HepG2 (cell line): ENCODE results near the gene STYXL1. TPM values are rescaled to one million over a fixed set of nuclear protein-coding genes. Genes with fewer than 3 reads are reported as not detected.

Experiments
- BATF2 ChIP-seq: sonication (generic); formaldehyde crosslinking; IDR thresholded peaks from 2 replicates; pipeline ENCODE4 v1.8.0; 2022; ENCODE audit warnings: mild to moderate bottlenecking, missing genetic modification reagents, moderate library complexity
- E2F5 ChIP-seq: sonication (generic); formaldehyde crosslinking; conservative IDR thresholded peaks from 2 replicates; pipeline ENCODE4 v1.4.0; 2020; ENCODE audit warnings: missing genetic modification reagents
- KLF11 ChIP-seq: IDR thresholded peaks from 2 replicates; pipeline ENCODE4 v1.6.1; 2016; ENCODE audit warnings: missing compliant biosample characterization
- NR0B2 ChIP-seq: sonication (generic); formaldehyde crosslinking; IDR thresholded peaks from 2 replicates; pipeline ENCODE4 v1.4.0; 2020; ENCODE audit warnings: mild to moderate bottlenecking, missing genetic modification reagents
- PAF1 ChIP-seq: IDR thresholded peaks from 2 replicates; pipeline ENCODE4 v1.6.1; 2016; ENCODE audit warnings: missing genetic modification reagents, missing compliant biosample characterization
- SIN3B ChIP-seq: fragments of 150-350 bp; IDR thresholded peaks from 2 replicates; pipeline ENCODE4 v1.6.1; 2014; ENCODE audit warnings: low read length
- SNAI1 ChIP-seq: sonication (generic); formaldehyde crosslinking; IDR thresholded peaks from 2 replicates; pipeline ENCODE4 v1.5.0; 2020; ENCODE audit warnings: mild to moderate bottlenecking, missing genetic modification reagents, borderline replicate concordance
- TAF1 ChIP-seq: sonication (generic); formaldehyde crosslinking; IDR thresholded peaks from 2 replicates; pipeline ENCODE4 v1.4.0; 2020; ENCODE audit warnings: missing genetic modification reagents
- ZBTB3 ChIP-seq: sonication (generic); formaldehyde crosslinking; IDR thresholded peaks from 2 replicates; pipeline ENCODE4 v1.4.0; 2020; ENCODE audit warnings: low read depth, mild to moderate bottlenecking, moderate library complexity, missing genetic modification reagents, borderline replicate concordance
- ZBTB8A ChIP-seq: sonication (generic); formaldehyde crosslinking; IDR thresholded peaks from 2 replicates; pipeline ENCODE4 v1.4.0; 2020; ENCODE audit warnings: mild to moderate bottlenecking, low read depth, missing genetic modification reagents, borderline replicate concordance
- ZHX2 ChIP-seq, 2 experiments: sonication (generic) in 1 of 2; formaldehyde crosslinking in 1 of 2; IDR thresholded peaks; 2 replicates each; pipeline versions ENCODE4 v1.6.1 to v1.9.0; 2014 to 2022; ENCODE audit warnings: antibody characterized with exemption in 1 of 2, borderline replicate concordance in 1 of 2, inconsistent platforms in 1 of 2, low read depth in 1 of 2, missing genetic modification reagents in 1 of 2
- ZNF263 ChIP-seq: sonication (generic); formaldehyde crosslinking; IDR thresholded peaks from 2 replicates; pipeline ENCODE4 v1.4.0; 2020; ENCODE audit warnings: missing genetic modification reagents
- ZNF337 ChIP-seq: sonication (generic); formaldehyde crosslinking; IDR thresholded peaks from 2 replicates; pipeline ENCODE4 v1.5.1; 2020; ENCODE audit warnings: missing genetic modification reagents, low read depth, mild to moderate bottlenecking, borderline replicate concordance
- ZNF687 ChIP-seq: sonication (generic); formaldehyde crosslinking; IDR thresholded peaks from 2 replicates; pipeline ENCODE4 v1.5.1; 2020; ENCODE audit warnings: mild to moderate bottlenecking, missing genetic modification reagents, moderate library complexity
- ZNF720 ChIP-seq: sonication (generic); formaldehyde crosslinking; IDR thresholded peaks from 2 replicates; pipeline ENCODE4 v1.4.0; 2020; ENCODE audit warnings: missing genetic modification reagents
- ZNF75D ChIP-seq: sonication (generic); formaldehyde crosslinking; IDR thresholded peaks from 2 replicates; pipeline ENCODE4 v1.8.1; 2023; ENCODE audit warnings: missing genetic modification reagents, mild to moderate bottlenecking, borderline replicate concordance
- ZSCAN12 ChIP-seq: sonication (generic); formaldehyde crosslinking; IDR thresholded peaks from 2 replicates; pipeline ENCODE4 v1.9.0; 2021; ENCODE audit warnings: mild to moderate bottlenecking, missing genetic modification reagents
- polyA plus RNA-seq, 8 experiments: library from polyadenylated mRNA; depleted of rRNA in 3 of 8; stranded (reverse) in 7 of 8; unstranded in 1 of 8; fragments of >200 nt; fragmentation: Illumina TruSeq in 4 of 8; extraction: Trizol in 4 of 8; gene quantifications; 2 replicates each; pipeline versions ENCODE4 v1.2.1 to v1.2.3, GENCODE V29; 2011 to 2016; ENCODE audit warnings: low read depth in 4 of 8, missing spikeins in 1 of 8, mixed read lengths in 1 of 8; ENCODE audit not compliant: insufficient read depth in 1 of 8
- total RNA-seq, 5 experiments: library from RNA; depleted of rRNA; stranded (reverse); fragments of >200 nt; fragmentation: Illumina TruSeq; extraction: Trizol; gene quantifications; 2 replicates each; pipeline ENCODE4 v1.2.3, GENCODE V29; 2016; ENCODE audit warnings: low read depth in 1 of 5

Gene STYXL1
- total and polyA plus RNA-seq, 2 of the 13 experiments (the other 11 are each of a cell fraction or from before 2014, with no cell fraction given): 23.9 to 38.3 TPM

- TF ChIP-seq PAF1 (CRISPR knock-in tag) (no peak), ZNF263 (no peak), KLF11 (CRISPR knock-in tag) (no peak), ZSCAN12 (CRISPR knock-in tag) (no peak), ZBTB8A (CRISPR knock-in tag) (no peak), SNAI1 (no peak), ZNF687 (CRISPR knock-in tag) (peak; percentile 30; the same call in 1 of the 2 replicates), NR0B2 (no peak), ZNF720 (CRISPR knock-in tag) (no peak), E2F5 (no peak), ZNF75D (CRISPR knock-in tag) (no peak), ZNF337 (no peak), ZBTB3 (CRISPR knock-in tag) (no peak), SIN3B (no peak; the same call in 1 of the 2 replicates), ZHX2 (IDR thresholded peaks at IDR 0.05; ENCODE audit: low read depth) (no peak), ZHX2 (CRISPR knock-in tag; IDR thresholded peaks at IDR 0.05; ENCODE audit: borderline replicate concordance) (no peak), BATF2 (CRISPR knock-in tag) (no peak), TAF1 (CRISPR knock-in tag) (no peak)
Observed at GRCh38 chr7:76020031-76020714, 27.6 kb downstream of the STYXL1 start (continued).
